Retina (tissue), 1 donor: ENCODE measurements around the gene GSN.

ENCODE experiments used
- DNase-seq: peaks from one replicate; pipeline ENCODE4 v3.0.0-alpha.2; 2016

Gene GSN

GRCh38 chr9:121267689-121268597 is at the start of gene GSN:
GSN (plus strand) TSS chr9:121268162; CDS start chr9:121301972, 33,810 bp downstream.
- peak; percentile 72 for DNase-seq

DNA sequence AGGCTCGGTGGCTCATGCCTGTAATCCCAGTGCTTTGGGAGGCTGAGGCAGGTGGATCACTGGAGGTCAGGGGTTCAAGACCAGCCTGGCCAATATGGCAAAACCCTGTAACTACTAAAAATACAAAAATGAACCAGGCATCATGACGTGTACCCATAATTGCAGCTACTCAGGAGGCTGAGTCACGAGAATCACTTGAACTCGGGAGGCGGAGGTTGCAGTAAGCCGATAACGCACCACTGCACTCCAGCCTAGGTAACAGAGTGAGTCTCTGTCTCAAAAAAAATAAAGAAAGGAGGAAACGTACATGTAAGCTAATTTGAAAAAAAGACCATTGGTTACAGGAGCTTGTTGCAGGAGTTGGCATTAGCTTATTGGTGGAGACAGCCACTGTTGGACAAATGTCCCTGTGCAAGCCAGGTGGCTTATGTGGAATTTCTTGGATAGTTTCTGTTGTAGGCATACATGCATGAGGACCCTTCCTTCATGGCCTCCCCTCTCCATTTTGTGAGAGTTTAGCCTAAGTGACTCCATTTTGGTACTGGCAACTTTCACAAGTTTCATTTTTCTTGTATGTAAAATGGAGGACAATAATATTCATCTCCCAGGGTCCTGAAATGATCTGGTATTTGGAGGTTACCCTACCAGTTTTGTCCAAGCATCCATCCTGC is 49.5 kb upstream of the GSN start:
- no peak for DNase-seq

- DNase-seq = no peak
Observed at GRCh38 chr9:121219530-121219929, 48.4 kb upstream of the GSN start.

DNA sequence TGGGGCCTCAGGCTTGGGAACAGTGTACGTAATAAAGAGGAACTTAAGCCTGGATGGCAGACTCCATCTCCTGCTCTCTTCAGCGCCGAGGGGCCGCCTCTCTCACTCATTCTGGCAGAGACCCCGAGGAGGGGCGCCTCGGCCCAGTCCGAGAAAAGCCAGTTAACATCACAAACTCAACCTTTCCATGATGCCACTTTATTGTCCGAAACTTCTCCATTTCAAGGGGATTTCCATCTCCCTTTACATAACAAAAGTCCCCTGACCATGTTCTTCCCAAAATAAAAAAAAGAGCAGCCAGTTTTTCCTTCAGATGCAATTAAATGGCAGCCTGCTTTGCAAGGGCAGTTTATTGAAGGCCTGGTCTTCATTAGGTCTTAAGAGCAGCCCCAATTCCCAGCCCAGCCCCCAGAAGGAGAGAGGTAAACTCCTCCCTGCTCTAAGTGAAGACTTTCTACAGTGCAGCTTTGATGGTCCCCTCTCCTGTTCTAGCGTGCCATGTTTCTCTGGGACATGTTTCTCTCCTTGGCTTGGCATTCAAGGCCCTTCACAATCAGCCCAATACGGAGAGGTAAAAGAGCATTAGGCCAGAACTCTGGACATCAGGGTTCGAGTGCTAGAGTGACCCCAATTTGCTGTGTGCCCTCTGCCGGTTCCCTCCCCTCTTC is 46.8 kb upstream of the GSN start:
- DNase-seq = peak; percentile 25

DNA sequence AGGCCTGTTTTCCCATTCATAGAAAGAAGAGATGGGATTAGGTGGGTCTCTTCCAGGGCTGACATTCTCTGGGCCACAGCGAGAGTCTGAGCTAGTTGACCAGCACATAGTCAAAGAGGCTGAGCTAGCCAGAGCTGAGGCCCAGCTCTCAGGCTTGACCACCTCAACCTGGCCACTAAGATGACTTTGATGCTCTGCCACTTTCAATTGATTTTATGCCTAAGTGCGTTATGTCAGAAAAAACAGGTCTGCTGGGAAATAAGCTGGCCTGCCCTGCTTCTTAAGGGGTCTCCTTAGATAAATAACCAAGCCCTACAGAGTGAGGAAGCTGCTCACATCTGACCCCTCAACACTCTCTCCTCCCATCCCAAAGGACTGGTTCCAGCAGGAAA is 46.3 kb upstream of the GSN start:
- DNase-seq = peak; percentile 65

DNA sequence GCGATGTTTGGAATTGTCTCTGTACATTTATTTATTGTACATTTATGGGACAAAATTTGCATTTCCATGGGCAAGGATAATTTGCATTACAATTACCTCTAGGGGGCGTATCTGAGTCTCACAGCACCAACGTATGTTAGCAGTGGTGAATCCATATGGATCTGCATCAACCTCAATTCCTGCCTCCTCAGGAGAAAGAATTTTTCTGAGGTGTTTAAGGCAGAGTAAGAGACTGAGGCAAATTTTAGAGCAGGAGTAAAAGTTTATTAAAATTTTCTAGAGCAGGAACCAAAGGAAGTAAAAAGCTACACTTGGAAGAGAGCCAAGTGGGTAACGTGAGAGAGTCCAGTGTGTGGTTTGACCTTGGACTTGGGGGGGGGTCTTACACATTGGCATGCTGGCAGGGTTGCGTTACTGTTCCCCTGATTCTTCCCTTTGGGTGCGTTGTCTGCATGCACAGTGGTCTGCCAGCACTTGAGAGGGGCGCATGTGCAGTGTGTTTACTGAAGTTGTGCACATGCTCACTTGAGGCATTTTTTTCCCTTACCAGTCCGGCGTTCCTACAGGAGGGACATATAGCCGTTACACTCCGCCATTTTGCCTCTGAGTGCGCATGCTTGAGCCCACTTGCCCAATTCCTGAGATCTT is 45.3 kb upstream of the GSN start:
- peak; percentile 27 for DNase-seq

DNA sequence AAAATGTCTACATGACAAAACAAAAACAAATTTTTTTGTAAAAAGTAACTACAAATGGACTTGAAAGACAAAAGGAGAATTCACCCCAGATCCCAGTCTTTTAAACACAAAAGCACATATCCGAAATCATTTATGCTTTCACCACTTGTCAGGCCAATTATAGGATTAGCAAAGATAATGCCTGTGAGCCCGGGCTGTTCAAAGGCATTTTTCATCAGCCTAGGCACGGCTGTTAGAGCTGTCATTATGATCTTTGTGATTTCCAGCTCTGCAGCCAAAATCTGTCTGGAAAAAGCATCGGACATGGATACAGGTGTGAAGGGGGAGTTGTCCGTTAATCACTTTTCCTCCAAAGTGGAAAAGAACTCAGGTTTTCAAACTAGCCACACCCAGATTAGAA is 42.7 kb upstream of the GSN start:
- peak; percentile 39 for DNase-seq

DNA sequence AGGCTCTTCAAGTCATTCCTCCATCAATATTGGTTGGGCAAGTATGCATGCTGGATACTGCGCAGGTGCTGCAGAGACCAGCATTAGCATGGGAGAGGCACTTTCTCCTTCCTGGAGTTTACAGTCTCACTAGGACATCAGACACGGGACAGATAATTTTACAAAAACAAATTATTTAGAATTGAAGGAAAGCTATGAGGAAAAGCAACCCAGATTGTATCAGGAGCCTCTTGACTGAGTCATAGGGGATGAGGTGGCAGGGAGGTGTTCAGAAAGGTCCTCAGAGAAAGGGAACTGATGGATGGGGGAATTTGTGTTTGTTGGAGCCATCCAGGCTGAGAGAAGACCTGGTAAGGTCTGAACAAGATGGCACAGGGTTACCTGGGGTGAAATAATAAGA is 41.8 kb upstream of the GSN start:
- DNase-seq = no peak

- DNase-seq = no peak
Observed at GRCh38 chr9:121227862-121228261, 40.1 kb upstream of the GSN start.

DNA sequence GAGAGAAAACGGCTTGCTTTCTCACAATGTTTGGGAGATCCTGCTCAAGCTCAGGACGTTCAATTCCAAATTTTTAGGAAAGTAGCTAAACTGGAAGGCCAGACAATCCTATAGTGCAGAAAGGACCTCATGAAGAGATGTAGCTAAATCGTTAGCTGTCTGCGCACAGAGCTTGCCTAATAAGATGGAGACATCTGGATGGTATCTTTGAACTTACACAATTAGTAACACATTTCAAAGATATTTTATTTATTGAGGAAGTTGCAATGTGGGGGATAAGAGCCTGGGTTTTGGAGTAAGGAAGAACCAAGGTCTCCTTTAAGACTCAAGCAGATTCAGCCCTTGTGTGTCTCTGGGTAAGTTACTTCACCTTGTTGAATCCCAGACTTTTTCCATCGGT is 37.7 kb upstream of the GSN start:
- no peak for DNase-seq

GRCh38 chr9:121232251-121232650 is 35.7 kb upstream of the GSN start:
- DNase-seq = no peak

GRCh38 chr9:121233906-121234831 is 33.8 kb upstream of the GSN start:
- no peak for DNase-seq

- DNase-seq = no peak
Observed at GRCh38 chr9:121234832-121235161, 33.2 kb upstream of the GSN start.

- DNase-seq = no peak
Observed at GRCh38 chr9:121235512-121235911, 32.5 kb upstream of the GSN start.

DNA sequence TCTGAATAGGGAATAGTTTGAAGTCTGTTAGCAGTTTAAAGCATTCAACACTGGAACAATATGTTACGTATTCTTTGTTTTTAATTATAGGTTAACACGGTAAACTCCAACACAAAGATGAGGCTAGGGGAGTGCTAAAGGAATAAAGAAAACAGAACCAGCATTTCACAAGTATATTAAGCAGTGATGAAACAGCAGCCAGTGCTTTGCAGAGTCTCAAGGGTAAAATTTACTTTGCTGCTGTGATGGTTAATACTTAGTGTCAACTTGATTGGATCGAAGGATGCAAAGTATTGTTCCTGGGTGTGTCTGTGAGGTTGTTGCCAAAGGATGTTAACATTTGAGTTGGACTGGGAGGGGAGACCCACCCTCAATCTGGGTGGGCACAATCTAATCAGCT is 30.0 kb upstream of the GSN start:
- DNase-seq = no peak

DNA sequence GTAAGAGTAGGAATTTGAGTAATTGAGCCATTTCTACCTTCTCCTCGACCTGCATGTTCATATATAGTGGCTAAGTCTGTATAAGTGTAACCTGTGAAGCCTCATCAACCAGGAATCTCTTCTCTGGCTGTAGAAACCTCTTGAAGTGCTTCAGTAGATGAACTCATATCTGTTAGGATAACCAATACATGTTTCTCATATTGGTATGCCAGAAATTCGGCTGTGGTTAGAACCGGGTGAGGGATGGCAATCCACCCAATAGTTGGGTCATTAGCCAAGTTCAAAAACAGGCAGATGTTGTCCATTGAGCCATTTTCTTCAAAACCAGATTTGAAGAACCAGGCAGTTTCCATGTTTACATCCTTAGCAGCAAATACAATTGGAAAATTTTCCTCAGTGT is 28.9 kb upstream of the GSN start:
- DNase-seq = no peak

DNA sequence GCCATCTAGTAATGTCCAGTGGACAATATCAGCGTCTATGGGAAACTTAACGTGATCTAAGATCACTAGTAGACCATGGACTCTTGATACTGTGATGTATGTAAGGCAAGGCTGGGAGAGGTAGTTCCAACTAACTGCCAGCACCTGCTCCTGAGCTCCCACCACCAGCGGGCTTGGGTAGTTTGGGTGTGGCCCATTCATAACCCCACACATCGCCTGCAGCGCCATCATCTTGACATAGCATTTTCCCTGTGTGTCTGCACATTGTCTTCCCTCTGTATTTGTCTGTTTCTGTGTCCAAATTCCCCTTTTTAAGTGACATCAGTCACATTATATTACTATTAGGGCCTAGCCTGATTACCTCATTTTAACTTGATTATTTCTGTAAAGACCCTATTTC is 28.1 kb upstream of the GSN start:
- no peak for DNase-seq

- DNase-seq = no peak
Observed at GRCh38 chr9:121240472-121241135, 27.4 kb upstream of the GSN start.

- DNase-seq = no peak
Observed at GRCh38 chr9:121242219-121242958, 25.6 kb upstream of the GSN start.

DNA sequence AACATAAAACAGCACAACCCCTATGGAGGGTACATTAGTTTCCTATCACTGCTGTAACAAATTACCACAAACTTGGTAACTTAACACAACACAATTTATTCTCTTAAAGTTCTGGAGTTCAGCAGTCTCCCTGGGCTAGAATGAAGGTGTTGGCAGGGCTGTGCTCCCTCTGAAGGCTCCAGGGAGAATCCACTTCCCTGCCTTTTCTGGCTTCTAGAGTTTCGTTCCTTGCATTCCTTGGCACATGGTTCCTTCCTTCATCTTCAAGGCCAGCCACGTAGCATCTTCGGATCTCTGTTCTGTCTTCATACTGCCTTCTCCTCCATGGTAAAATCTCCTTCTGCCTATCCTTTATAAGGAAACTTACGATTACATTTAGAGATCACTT is 25.0 kb upstream of the GSN start:
- DNase-seq = no peak
